Dermis microvascular lymphatic vessel endothelial cell (primary cell): ENCODE results near the gene CDC37. TPM values are rescaled to one million over a fixed set of nuclear protein-coding genes. Genes with fewer than 3 reads are reported as not detected.

Experiments
- DNase-seq, 2 donors: peaks; one replicate each; pipeline versions ENCODE4 v3.0.0 to v3.0.0-alpha.2; 2010; ENCODE audit warnings: low read depth in 2 of 2
- total RNA-seq: library from RNA; depleted of rRNA; stranded (reverse); fragments of >200 nt; gene quantifications from 2 replicates; pipeline ENCODE4 v1.2.1, GENCODE V29; 2014

Gene CDC37
- total RNA-seq: 219 and 250 TPM in 2 replicates

- DNase-seq: peak; percentile 92 to 97
These were observed at the start of gene CDC37 for GRCh38 chr19:10403137-10404021. TSS of gene CDC37 (minus strand) at chr19:10403542. CDS start at chr19:10403479, 63 bp downstream.

- DNase-seq: no peak
These were observed 47.7 kb upstream of the CDC37 start for GRCh38 chr19:10450853-10451609.

GRCh38 chr19:10450191-10450852, 47.0 kb upstream of the CDC37 start:
- DNase-seq: no peak

GRCh38 chr19:10449037-10449436, 45.7 kb upstream of the CDC37 start:
- DNase-seq: no peak

- no peak for DNase-seq
These were observed 39.4 kb upstream of the CDC37 start for GRCh38 chr19:10442698-10443097.

- no peak for DNase-seq
These were observed 36.2 kb upstream of the CDC37 start for GRCh38 chr19:10439588-10439987.

- no peak for DNase-seq
These were observed 29.8 kb upstream of the CDC37 start for GRCh38 chr19:10433131-10433536.

- DNase-seq: no peak
These were observed 29.4 kb upstream of the CDC37 start for GRCh38 chr19:10432736-10433130.

GRCh38 chr19:10431943-10432735, 28.8 kb upstream of the CDC37 start:
- DNase-seq: peak in 1 of 2 donors; percentile 42

- no peak for DNase-seq
These were observed 28.1 kb upstream of the CDC37 start for GRCh38 chr19:10431254-10431942.

- DNase-seq: peak in 1 of 2 donors; percentile 57
These were observed 27.3 kb upstream of the CDC37 start for GRCh38 chr19:10430505-10431253.

- DNase-seq: no peak
These were observed 25.6 kb upstream of the CDC37 start for GRCh38 chr19:10428996-10429381.

- no peak for DNase-seq
These were observed 23.8 kb upstream of the CDC37 start for GRCh38 chr19:10427169-10427568.

GRCh38 chr19:10424011-10424637, 20.8 kb upstream of the CDC37 start:
- peak in 1 of 2 donors; percentile 76 for DNase-seq

GRCh38 chr19:10422846-10423245, 19.5 kb upstream of the CDC37 start:
- no peak for DNase-seq

GRCh38 chr19:10422046-10422461, 18.7 kb upstream of the CDC37 start:
- DNase-seq: no peak

GRCh38 chr19:10421240-10422045, 18.1 kb upstream of the CDC37 start:
- DNase-seq: no peak

- peak in 1 of 2 donors; percentile 58 for DNase-seq
These were observed 17.3 kb upstream of the CDC37 start, which contains the start of gene PDE4A for GRCh38 chr19:10420444-10421239. TSS of gene PDE4A (plus strand) at chr19:10420538. CDS start at chr19:10420765, 227 bp downstream.
